Central memory CD8-positive, alpha-beta T cell (primary cell): ENCODE measurements around the gene GJB2.

Experiments
- ATAC-seq: fragments of 150-1000 bp; cut with Tn5 transposase; replicated peaks from 2 replicates; pipeline ENCODE4 v1.10.0; 2022; ENCODE audit warnings: mild to moderate bottlenecking, moderate FRiP score, moderate number of reproducible peaks; ENCODE audit not compliant: poor library complexity, severe bottlenecking; ENCODE audit errors: extremely low read depth
- DNase-seq, 2 donors: peaks; one replicate each; pipeline ENCODE4 v3.0.0; 2021; ENCODE audit warnings: low spot score in 2 of 2
- H3K27ac Mint-ChIP-seq: one replicate; pipeline ENCODE4 v1.8.0; 2022; ENCODE audit warnings: low read depth, mild to moderate bottlenecking, moderate library complexity, mixed read lengths
- H3K27me3 Mint-ChIP-seq: one replicate; pipeline ENCODE4 v1.8.0; 2022; ENCODE audit warnings: mixed read lengths
- H3K36me3 Mint-ChIP-seq: one replicate; pipeline ENCODE4 v1.8.0; 2022; ENCODE audit warnings: mild to moderate bottlenecking, moderate library complexity, mixed read lengths; ENCODE audit not compliant: insufficient read depth
- H3K4me1 Mint-ChIP-seq: one replicate; pipeline ENCODE4 v1.8.0; 2022; ENCODE audit warnings: mixed read lengths
- H3K4me3 Mint-ChIP-seq: one replicate; pipeline ENCODE4 v1.8.0; 2022; ENCODE audit warnings: mild to moderate bottlenecking, moderate library complexity, mixed read lengths
- H3K9me3 Mint-ChIP-seq: one replicate; pipeline ENCODE4 v1.8.0; 2022; ENCODE audit warnings: mixed read lengths

The GJB2 gene

GRCh38 chr13:20192836-20193161 is at the start of gene GJB2:
GJB2 (minus strand) TSS chr13:20192938; CDS start chr13:20189581, 3,357 bp downstream.
- no peaks in the 10 kb centered on the region for H3K36me3 Mint-ChIP-seq
- no peaks in the 10 kb centered on the region for H3K9me3 Mint-ChIP-seq
- peaks cover 66% of the 10 kb centered on the region for H3K27me3 Mint-ChIP-seq
- DNase-seq (no peak), ATAC-seq (no peak)
- H3K4me3 Mint-ChIP-seq = peak within 1 kb of the TSS; percentile 72
- H3K27ac Mint-ChIP-seq = no peak within 1 kb of the TSS
- H3K4me1 Mint-ChIP-seq = peaks cover 23% of the 10 kb centered on the region

GRCh38 chr13:20241593-20241992 is 48.9 kb upstream of the GJB2 start:
- H3K36me3 Mint-ChIP-seq = no peaks in the 10 kb centered on the region
- no peak overlapping the region for H3K27ac Mint-ChIP-seq
- peaks cover 61% of the 10 kb centered on the region for H3K27me3 Mint-ChIP-seq
- DNase-seq (no peak), ATAC-seq (no peak)
- H3K4me1 Mint-ChIP-seq = no peaks in the 10 kb centered on the region
- no peaks in the 10 kb centered on the region for H3K9me3 Mint-ChIP-seq
- no peak overlapping the region for H3K4me3 Mint-ChIP-seq

GRCh38 chr13:20239748-20240147 is 47.0 kb upstream of the GJB2 start:
- H3K4me1 Mint-ChIP-seq = no peaks in the 10 kb centered on the region
- H3K27ac Mint-ChIP-seq = no peak overlapping the region
- H3K9me3 Mint-ChIP-seq = no peaks in the 10 kb centered on the region
- DNase-seq (no peak), ATAC-seq (no peak)
- H3K4me3 Mint-ChIP-seq = no peak overlapping the region
- H3K27me3 Mint-ChIP-seq = peaks cover 79% of the 10 kb centered on the region
- H3K36me3 Mint-ChIP-seq = no peaks in the 10 kb centered on the region

GRCh38 chr13:20232556-20233277 is 40.0 kb upstream of the GJB2 start:
- H3K27me3 Mint-ChIP-seq = peaks cover 53% of the 10 kb centered on the region
- no peak overlapping the region for H3K4me3 Mint-ChIP-seq
- H3K36me3 Mint-ChIP-seq = peaks cover 2% of the 10 kb centered on the region
- DNase-seq (no peak), ATAC-seq (no peak)
- no peak overlapping the region for H3K27ac Mint-ChIP-seq
- no peaks in the 10 kb centered on the region for H3K9me3 Mint-ChIP-seq
- H3K4me1 Mint-ChIP-seq = peaks cover 7% of the 10 kb centered on the region

DNA sequence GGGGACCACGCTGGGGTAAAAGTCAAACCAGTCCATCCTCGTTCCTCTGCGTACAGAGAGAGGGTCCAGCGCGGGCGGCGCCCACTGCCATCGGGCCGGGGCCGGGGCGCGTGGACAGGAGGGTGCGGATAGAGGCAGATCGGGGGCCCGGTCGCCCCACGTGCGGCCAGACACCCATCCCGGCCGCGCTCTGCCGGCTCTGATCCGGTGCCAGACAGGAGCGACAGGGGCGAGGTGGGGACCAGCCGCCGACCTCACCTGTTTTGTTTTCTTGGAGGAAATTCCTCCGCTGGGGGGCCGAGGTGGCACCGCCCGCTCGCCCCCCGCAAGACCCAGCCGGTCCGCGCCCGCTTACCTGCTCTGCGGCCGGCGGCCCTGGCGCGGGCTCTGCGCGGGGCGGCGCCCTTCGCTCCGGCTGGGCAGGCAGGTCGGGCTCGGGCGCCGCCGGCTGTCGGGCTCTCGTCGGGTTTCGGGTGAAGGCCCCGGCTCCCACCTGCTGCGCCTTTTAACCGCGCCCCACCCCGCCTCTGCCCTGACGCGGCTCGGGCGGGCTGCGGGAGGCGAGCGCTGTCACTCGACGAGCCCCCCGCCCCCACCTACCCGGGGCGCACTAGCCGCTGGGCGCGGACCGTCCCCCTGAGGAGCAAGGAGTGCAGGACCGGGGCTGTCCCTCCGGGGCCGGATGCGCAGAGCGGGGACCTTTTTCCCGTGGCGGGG is 39.3 kb upstream of the GJB2 start, which contains the start of gene GJB6:
Gene GJB6, minus strand, starts transcription at position 481 of the 717 bp plus-strand sequence. CDS start 8,839 bp downstream, outside the sequence.
- Mint-ChIP-seq H3K27me3 (peaks cover 46% of the 10 kb centered on the region), H3K27ac (no peak within 1 kb of the TSS), H3K9me3 (no peaks in the 10 kb centered on the region), H3K4me1 (peaks cover 7% of the 10 kb centered on the region), H3K4me3 (peak within 1 kb of the TSS; percentile 71), H3K36me3 (peaks cover 2% of the 10 kb centered on the region)
- DNase-seq = no peak
- peak; percentile 8 for ATAC-seq

- peaks cover 2% of the 10 kb centered on the region for H3K36me3 Mint-ChIP-seq
- ATAC-seq (no peak), DNase-seq (no peak)
- H3K27ac Mint-ChIP-seq = no peak overlapping the region
- peaks cover 7% of the 10 kb centered on the region for H3K4me1 Mint-ChIP-seq
- H3K27me3 Mint-ChIP-seq = peaks cover 39% of the 10 kb centered on the region
- H3K4me3 Mint-ChIP-seq = peak overlapping the region; percentile 71
- no peaks in the 10 kb centered on the region for H3K9me3 Mint-ChIP-seq
Observed at GRCh38 chr13:20230913-20231838, 38.4 kb upstream of the GJB2 start.

DNA sequence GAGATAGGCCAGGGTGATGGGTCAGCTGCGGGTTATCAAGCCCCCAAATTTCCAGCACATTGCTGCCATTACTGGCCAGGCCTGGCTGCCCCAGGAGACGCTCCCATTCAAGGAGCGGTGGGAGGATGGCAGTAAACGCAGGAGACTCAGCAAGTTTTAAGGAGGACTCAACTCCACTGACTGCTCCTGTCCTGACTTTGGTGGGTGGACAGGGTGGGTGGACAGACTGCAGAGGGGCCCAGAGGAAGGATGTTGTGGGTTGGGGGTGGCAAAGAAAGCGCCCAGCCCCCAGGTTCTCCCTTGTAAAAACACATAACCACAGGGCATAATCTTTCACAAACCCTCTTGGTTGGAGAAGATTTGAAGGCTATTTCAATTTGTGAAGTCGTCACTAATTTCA is 35.0 kb upstream of the GJB2 start:
- H3K9me3 Mint-ChIP-seq = no peaks in the 10 kb centered on the region
- H3K4me3 Mint-ChIP-seq = no peak overlapping the region
- DNase-seq (no peak), ATAC-seq (no peak)
- no peak overlapping the region for H3K27ac Mint-ChIP-seq
- H3K27me3 Mint-ChIP-seq = peaks cover 33% of the 10 kb centered on the region
- H3K36me3 Mint-ChIP-seq = peaks cover 2% of the 10 kb centered on the region
- peaks cover 7% of the 10 kb centered on the region for H3K4me1 Mint-ChIP-seq

DNA sequence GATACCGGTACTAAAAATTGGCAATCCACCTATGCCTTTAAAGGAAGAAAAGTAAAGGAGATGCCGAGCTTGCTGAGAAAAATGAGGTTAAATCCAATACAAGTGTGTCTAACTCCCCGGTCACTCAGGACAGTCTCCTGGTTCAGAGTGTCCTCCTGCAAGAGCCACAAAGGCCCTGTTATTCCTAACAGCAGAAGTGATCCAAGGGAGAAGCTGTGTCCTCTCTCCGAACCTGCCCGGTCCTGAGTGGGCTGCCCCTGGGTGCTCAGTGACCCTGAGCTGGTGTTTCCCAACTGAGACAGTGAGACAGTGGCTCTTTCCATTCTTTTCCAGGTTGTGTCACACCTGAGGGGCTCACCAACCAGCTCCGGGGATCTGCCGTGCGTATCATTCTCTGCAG is 34.5 kb upstream of the GJB2 start:
- H3K27ac Mint-ChIP-seq = no peak overlapping the region
- peaks cover 7% of the 10 kb centered on the region for H3K4me1 Mint-ChIP-seq
- H3K36me3 Mint-ChIP-seq = peaks cover 2% of the 10 kb centered on the region
- H3K9me3 Mint-ChIP-seq = no peaks in the 10 kb centered on the region
- ATAC-seq = no peak
- no peak for DNase-seq
- H3K4me3 Mint-ChIP-seq = no peak overlapping the region
- H3K27me3 Mint-ChIP-seq = peaks cover 37% of the 10 kb centered on the region

DNA sequence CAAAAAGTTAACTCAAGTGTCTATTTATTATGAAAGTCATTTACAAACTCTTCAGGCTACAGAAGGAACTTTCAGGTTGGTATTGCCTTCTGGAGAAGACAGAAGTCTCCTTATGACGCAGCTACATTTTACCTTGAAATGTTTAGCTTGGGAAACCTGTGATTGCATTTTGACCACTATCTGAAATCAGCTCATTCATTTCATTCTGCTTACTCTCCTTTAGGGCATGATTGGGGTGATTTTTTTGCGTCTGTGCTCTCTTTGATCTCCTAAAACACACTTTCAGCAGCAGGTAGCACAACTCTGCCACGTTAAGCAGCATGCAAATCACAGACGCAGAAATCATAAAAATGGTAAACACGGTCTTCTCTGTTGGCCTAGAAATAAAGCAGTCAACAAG is 29.8 kb upstream of the GJB2 start:
- no peak overlapping the region for H3K27ac Mint-ChIP-seq

GRCh38 chr13:20221772-20222171 is 29.0 kb upstream of the GJB2 start:
- Mint-ChIP-seq H3K4me3 (no peak overlapping the region), H3K27me3 (peaks cover 29% of the 10 kb centered on the region), H3K4me1 (no peaks in the 10 kb centered on the region), H3K27ac (no peak overlapping the region), H3K36me3 (peaks cover 2% of the 10 kb centered on the region), H3K9me3 (no peaks in the 10 kb centered on the region)
- DNase-seq (no peak), ATAC-seq (no peak)

More for the DNA sequence above, 29.8 kb upstream of the GJB2 start:
- H3K36me3 Mint-ChIP-seq = peaks cover 2% of the 10 kb centered on the region
- H3K4me1 Mint-ChIP-seq = no peaks in the 10 kb centered on the region
- H3K9me3 Mint-ChIP-seq = no peaks in the 10 kb centered on the region
- ATAC-seq (no peak), DNase-seq (no peak)
- H3K27me3 Mint-ChIP-seq = peaks cover 29% of the 10 kb centered on the region
- H3K4me3 Mint-ChIP-seq = no peak overlapping the region

- H3K4me3 Mint-ChIP-seq = no peak overlapping the region
- peaks cover 13% of the 10 kb centered on the region for H3K27me3 Mint-ChIP-seq
- no peaks in the 10 kb centered on the region for H3K9me3 Mint-ChIP-seq
- DNase-seq (no peak), ATAC-seq (no peak)
- H3K4me1 Mint-ChIP-seq = no peaks in the 10 kb centered on the region
- no peaks in the 10 kb centered on the region for H3K36me3 Mint-ChIP-seq
- H3K27ac Mint-ChIP-seq = no peak overlapping the region
Observed at GRCh38 chr13:20219577-20219976, 26.8 kb upstream of the GJB2 start.

DNA sequence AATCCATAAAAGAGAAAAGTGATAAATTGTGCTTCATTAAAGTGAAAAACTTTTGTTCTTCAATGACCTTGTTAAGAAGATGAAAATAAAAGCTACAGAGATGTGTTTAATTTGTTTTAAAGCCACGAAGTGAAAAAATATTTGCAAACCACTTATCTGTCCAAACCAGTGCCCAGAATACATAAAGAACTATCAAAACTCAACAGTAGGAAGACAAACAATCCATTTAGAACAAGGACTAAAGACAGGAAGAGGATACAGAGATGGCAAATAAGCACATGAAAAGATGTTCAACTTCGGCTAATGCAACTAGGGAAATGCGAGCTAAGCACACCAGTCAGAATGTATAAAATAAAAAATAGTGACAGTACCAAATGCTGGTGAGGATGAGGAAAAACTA is 24.4 kb upstream of the GJB2 start:
- ATAC-seq (no peak), DNase-seq (no peak)
- H3K27me3 Mint-ChIP-seq = peaks cover 20% of the 10 kb centered on the region
- H3K4me3 Mint-ChIP-seq = no peak overlapping the region
- no peaks in the 10 kb centered on the region for H3K9me3 Mint-ChIP-seq
- no peaks in the 10 kb centered on the region for H3K36me3 Mint-ChIP-seq
- H3K4me1 Mint-ChIP-seq = no peaks in the 10 kb centered on the region
- no peak overlapping the region for H3K27ac Mint-ChIP-seq
